Neural cell (in vitro differentiated cells): Measurements from ENCODE around the gene AFF2. TPM values are rescaled to one million over a fixed set of nuclear protein-coding genes. Genes with fewer than 3 reads are reported as not detected.

Source experiments
- H2AFZ ChIP-seq: fragments of 200-600, 300-800 bp; sonication (generic), shearing (Covaris generic); 2 replicates; pipeline ENCODE4 v1.6.0; 2014; ENCODE audit warnings: low read depth, mild to moderate bottlenecking, antibody characterized with exemption, low read length, moderate library complexity
- H3F3A ChIP-seq: fragments of 200-600 bp; shearing (Covaris generic); 2 replicates; pipeline ENCODE4 v1.6.1; 2016; ENCODE audit warnings: mild to moderate bottlenecking, moderate library complexity, mixed read lengths, antibody characterized with exemption, low read length; ENCODE audit not compliant: insufficient read depth, poor library complexity, severe bottlenecking
- H3K27ac ChIP-seq: fragments of 200-600, 300-800 bp; sonication (generic), shearing (Covaris generic); 2 replicates; pipeline ENCODE4 v1.5.1; 2014; ENCODE audit warnings: mild to moderate bottlenecking, low read length, moderate library complexity
- H3K27me3 ChIP-seq: fragments of 300-800, 200-600 bp; sonication (generic), shearing (Covaris generic); 2 replicates; pipeline ENCODE4 v1.6.0; 2014; ENCODE audit warnings: mild to moderate bottlenecking, low read depth, low read length, moderate library complexity; ENCODE audit not compliant: insufficient read depth
- H3K36me3 ChIP-seq: fragments of 300-800, 200-600 bp; sonication (generic), shearing (Covaris generic); 2 replicates; pipeline ENCODE4 v1.5.1; 2014; ENCODE audit warnings: mild to moderate bottlenecking, antibody characterized with exemption, low read length, moderate library complexity; ENCODE audit not compliant: insufficient read depth
- H3K4me2 ChIP-seq: fragments of 300-800, 200-600 bp; sonication (generic), shearing (Covaris generic); 2 replicates; pipeline ENCODE4 v1.6.0; 2014; ENCODE audit warnings: mild to moderate bottlenecking, low read length
- H3K4me3 ChIP-seq: fragments of 300-800, 200-600 bp; sonication (generic), shearing (Covaris generic); 2 replicates; pipeline ENCODE4 v1.5.1; 2014; ENCODE audit warnings: mild to moderate bottlenecking, low read length, moderate library complexity
- H3K79me2 ChIP-seq: fragments of 200-600 bp; shearing (Covaris generic); replicated peaks from 2 replicates; pipeline ENCODE4 v1.6.0; 2014; ENCODE audit warnings: mild to moderate bottlenecking, low read length, moderate library complexity; ENCODE audit not compliant: insufficient read depth
- H3K9ac ChIP-seq: fragments of 300-800, 200-600 bp; sonication (generic), shearing (Covaris generic); 2 replicates; pipeline ENCODE4 v1.6.1; 2016; ENCODE audit warnings: mild to moderate bottlenecking, low read length, mixed read lengths
- H3K9me2 ChIP-seq: fragments of 200-600 bp; shearing (Covaris generic); 2 replicates; pipeline ENCODE4 v1.6.1; 2016; ENCODE audit warnings: mild to moderate bottlenecking, low read length, mixed read lengths; ENCODE audit not compliant: insufficient read depth
- H3K9me3 ChIP-seq: fragments of 200-600, 300-800 bp; sonication (generic), shearing (Covaris generic); 2 replicates; pipeline ENCODE4 v1.6.1; 2016; ENCODE audit warnings: mild to moderate bottlenecking, mixed run types, low read length, moderate library complexity, mixed read lengths
- H4K20me1 ChIP-seq: fragments of 200-600 bp; shearing (Covaris generic); 2 replicates; pipeline ENCODE4 v1.6.1; 2016; ENCODE audit warnings: mild to moderate bottlenecking, mixed run types; ENCODE audit not compliant: insufficient read depth
- EP300 ChIP-seq: fragments of 450-650 bp; conservative IDR thresholded peaks from 2 replicates; pipeline ENCODE4 v1.6.1; 2014; ENCODE audit warnings: antibody characterized with exemption, mild to moderate bottlenecking, moderate library complexity; ENCODE audit not compliant: poor library complexity, severe bottlenecking
- EZH2 ChIP-seq: fragments of 200-600, 300-800 bp; shearing (Covaris generic), sonication (generic); IDR thresholded peaks from 2 replicates; pipeline ENCODE4 v1.6.1; 2014; ENCODE audit warnings: antibody characterized with exemption, low read length, borderline replicate concordance, mild to moderate bottlenecking; ENCODE audit not compliant: insufficient read depth, poor library complexity, severe bottlenecking
- MXI1 ChIP-seq: fragments of 450-650 bp; conservative IDR thresholded peaks from 2 replicates; pipeline ENCODE4 v1.6.1; 2014; ENCODE audit warnings: antibody characterized with exemption, mild to moderate bottlenecking; ENCODE audit not compliant: poor library complexity, severe bottlenecking
- POLR2AphosphoS5 ChIP-seq: IDR thresholded peaks from 2 replicates; pipeline ENCODE4 v1.6.1; 2012
- RAD21 ChIP-seq: fragments of 450-650 bp; conservative IDR thresholded peaks from 2 replicates; pipeline ENCODE4 v1.6.1; 2014; ENCODE audit warnings: antibody characterized with exemption, mild to moderate bottlenecking, moderate library complexity
- REST ChIP-seq: IDR thresholded peaks from 2 replicates; pipeline ENCODE4 v1.6.1; 2012; ENCODE audit warnings: borderline replicate concordance
- SMC3 ChIP-seq: fragments of 450-650 bp; conservative IDR thresholded peaks from 2 replicates; pipeline ENCODE4 v1.6.1; 2014; ENCODE audit warnings: antibody characterized with exemption, mild to moderate bottlenecking, moderate library complexity; ENCODE audit not compliant: poor library complexity
- TAF1 ChIP-seq: IDR thresholded peaks from 2 replicates; pipeline ENCODE4 v1.6.1; 2012; ENCODE audit warnings: low read depth
- polyA plus RNA-seq: library from polyadenylated mRNA; depleted of rRNA; stranded (reverse); fragments of >200 nt; gene quantifications from 2 replicates; pipeline ENCODE4 v1.2.3, GENCODE V29; 2014
- TF ChIP-seq, protein P1 (sequence below): fragments of 450-650 bp; IDR thresholded peaks from 2 replicates; pipeline ENCODE4 v1.5.1; 2014; ENCODE audit warnings: antibody characterized with exemption, mild to moderate bottlenecking, moderate library complexity; ENCODE audit not compliant: poor library complexity, severe bottlenecking

Gene AFF2
- polyA plus RNA-seq, 1 donor from 2014 or later: 10.5 TPM

DNA sequence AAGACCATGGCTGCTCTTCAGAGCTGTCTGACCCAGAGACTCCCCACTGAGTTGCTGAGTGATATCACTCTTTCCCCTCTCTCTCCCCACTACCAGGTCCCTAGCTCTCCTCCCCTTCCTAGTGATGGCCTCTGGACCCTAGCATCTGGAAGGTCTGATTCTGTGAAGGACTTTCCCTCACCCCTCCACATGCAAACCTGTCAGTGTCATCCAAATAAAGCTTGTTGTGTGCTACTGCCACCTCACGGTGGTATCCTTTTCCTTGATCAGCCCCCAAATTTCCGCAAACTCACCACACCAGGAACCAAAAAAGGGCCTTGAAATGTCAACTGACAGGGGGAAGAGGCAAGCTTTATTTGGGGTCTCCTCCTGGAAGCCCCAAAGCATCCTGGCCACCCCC, 504.5 kb downstream of the AFF2 start:
- no peaks in the 10 kb centered on the region for H3K79me2 ChIP-seq
- TF ChIP-seq REST (no peak), POLR2AphosphoS5 (no peak), EP300 (no peak), EZH2 (no peak), MXI1 (no peak), RAD21 (no peak), SMC3 (no peak), TAF1 (no peak)
- TF ChIP-seq, protein P1, sequence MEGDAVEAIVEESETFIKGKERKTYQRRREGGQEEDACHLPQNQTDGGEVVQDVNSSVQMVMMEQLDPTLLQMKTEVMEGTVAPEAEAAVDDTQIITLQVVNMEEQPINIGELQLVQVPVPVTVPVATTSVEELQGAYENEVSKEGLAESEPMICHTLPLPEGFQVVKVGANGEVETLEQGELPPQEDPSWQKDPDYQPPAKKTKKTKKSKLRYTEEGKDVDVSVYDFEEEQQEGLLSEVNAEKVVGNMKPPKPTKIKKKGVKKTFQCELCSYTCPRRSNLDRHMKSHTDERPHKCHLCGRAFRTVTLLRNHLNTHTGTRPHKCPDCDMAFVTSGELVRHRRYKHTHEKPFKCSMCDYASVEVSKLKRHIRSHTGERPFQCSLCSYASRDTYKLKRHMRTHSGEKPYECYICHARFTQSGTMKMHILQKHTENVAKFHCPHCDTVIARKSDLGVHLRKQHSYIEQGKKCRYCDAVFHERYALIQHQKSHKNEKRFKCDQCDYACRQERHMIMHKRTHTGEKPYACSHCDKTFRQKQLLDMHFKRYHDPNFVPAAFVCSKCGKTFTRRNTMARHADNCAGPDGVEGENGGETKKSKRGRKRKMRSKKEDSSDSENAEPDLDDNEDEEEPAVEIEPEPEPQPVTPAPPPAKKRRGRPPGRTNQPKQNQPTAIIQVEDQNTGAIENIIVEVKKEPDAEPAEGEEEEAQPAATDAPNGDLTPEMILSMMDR: no peak
- H3K9ac ChIP-seq: no peak overlapping the region
- no peak overlapping the region for H3K27ac ChIP-seq
- no peaks in the 10 kb centered on the region for H3F3A ChIP-seq
- no peak overlapping the region for H3K4me3 ChIP-seq
- H3K36me3 ChIP-seq: no peaks in the 10 kb centered on the region
- H3K9me2 ChIP-seq: no peaks in the 10 kb centered on the region
- H3K4me2 ChIP-seq: no peak overlapping the region
- H3K9me3 ChIP-seq: no peaks in the 10 kb centered on the region
- H3K27me3 ChIP-seq: no peaks in the 10 kb centered on the region
- H2AFZ ChIP-seq: no peak overlapping the region
- no peaks in the 10 kb centered on the region for H4K20me1 ChIP-seq

GRCh38 chrX:149006235-149006634, 505.8 kb downstream of the AFF2 start:
- H3K27ac ChIP-seq: no peak overlapping the region
- TF ChIP-seq, protein P1: no peak
- no peak for TF ChIP-seq MXI1
- TF ChIP-seq REST: no peak
- TF ChIP-seq EZH2: no peak
- no peak for TF ChIP-seq EP300
- TF ChIP-seq POLR2AphosphoS5: no peak
- no peak for TF ChIP-seq RAD21
- TF ChIP-seq SMC3: no peak
- no peak for TF ChIP-seq TAF1
- no peaks in the 10 kb centered on the region for H3K27me3 ChIP-seq

More at GRCh38 chrX:149006235-149006634, 505.8 kb downstream of the AFF2 start:
- H3K9ac ChIP-seq: no peak overlapping the region
- no peaks in the 10 kb centered on the region for H3K79me2 ChIP-seq
- no peaks in the 10 kb centered on the region for H3F3A ChIP-seq
- H3K36me3 ChIP-seq: no peaks in the 10 kb centered on the region
- H3K4me3 ChIP-seq: no peak overlapping the region
- H2AFZ ChIP-seq: no peak overlapping the region
- no peaks in the 10 kb centered on the region for H3K9me3 ChIP-seq
- H3K4me2 ChIP-seq: no peak overlapping the region
- no peaks in the 10 kb centered on the region for H3K9me2 ChIP-seq
- H4K20me1 ChIP-seq: no peaks in the 10 kb centered on the region
